ENCODE results near the gene TENM4.

The TENM4 gene

DNA sequence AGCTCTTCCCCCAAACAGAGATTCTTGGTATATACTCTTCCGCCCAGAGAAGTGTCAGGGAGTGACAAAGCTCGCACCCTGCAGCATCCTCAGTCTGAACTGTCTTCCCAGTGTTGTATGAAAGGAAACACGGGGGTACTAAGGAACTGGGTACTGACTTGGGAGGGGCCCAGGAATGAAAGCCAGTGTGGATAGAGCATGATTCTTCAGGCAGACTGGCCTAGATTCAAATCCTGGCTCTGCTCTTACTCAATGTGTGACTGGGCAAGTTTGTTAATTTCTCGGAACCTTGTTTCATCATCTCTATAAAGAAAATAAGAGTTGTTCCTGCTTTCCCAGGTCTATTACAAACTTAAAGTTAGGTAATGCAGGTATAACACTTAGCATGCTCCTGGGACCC is 600.2 kb downstream of the TENM4 start:
- TF ChIP-seq, protein P1, sequence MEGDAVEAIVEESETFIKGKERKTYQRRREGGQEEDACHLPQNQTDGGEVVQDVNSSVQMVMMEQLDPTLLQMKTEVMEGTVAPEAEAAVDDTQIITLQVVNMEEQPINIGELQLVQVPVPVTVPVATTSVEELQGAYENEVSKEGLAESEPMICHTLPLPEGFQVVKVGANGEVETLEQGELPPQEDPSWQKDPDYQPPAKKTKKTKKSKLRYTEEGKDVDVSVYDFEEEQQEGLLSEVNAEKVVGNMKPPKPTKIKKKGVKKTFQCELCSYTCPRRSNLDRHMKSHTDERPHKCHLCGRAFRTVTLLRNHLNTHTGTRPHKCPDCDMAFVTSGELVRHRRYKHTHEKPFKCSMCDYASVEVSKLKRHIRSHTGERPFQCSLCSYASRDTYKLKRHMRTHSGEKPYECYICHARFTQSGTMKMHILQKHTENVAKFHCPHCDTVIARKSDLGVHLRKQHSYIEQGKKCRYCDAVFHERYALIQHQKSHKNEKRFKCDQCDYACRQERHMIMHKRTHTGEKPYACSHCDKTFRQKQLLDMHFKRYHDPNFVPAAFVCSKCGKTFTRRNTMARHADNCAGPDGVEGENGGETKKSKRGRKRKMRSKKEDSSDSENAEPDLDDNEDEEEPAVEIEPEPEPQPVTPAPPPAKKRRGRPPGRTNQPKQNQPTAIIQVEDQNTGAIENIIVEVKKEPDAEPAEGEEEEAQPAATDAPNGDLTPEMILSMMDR (IDR thresholded peaks at IDR 0.05), result no peak
- peak overlapping the region in 1 of 2 donors; percentile 72 for H3K27ac ChIP-seq
- no peak for DNase-seq (ENCODE audit: low spot score)
- peak overlapping the region; percentile 13 for H3K4me3 ChIP-seq

DNA sequence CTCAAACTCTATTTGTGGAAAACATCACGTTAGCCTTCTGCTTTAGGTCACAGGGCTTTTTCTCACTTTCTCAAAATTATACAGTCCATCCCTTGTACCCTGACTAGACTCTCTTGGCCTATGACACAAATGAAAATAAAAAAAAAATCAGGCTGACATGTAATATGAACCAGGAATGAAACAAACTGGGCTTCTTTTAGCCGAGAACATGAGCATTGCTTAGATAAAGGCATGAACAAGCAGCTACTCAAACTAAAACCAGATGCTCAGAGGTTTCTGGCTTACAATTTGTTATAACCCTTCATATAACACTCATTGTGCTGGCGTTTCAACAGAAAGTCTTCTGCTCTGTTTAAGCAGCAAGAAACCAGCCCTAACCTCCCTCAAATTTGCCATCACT is 600.6 kb downstream of the TENM4 start:
- Histone ChIP-seq H3K27ac (peak overlapping the region in 1 of 2 donors; percentile 72), H3K4me3 (peak overlapping the region; percentile 13)
- TF ChIP-seq, protein P1 (IDR thresholded peaks at IDR 0.05), result no peak
- DNase-seq (ENCODE audit: low spot score), result no peak

DNA sequence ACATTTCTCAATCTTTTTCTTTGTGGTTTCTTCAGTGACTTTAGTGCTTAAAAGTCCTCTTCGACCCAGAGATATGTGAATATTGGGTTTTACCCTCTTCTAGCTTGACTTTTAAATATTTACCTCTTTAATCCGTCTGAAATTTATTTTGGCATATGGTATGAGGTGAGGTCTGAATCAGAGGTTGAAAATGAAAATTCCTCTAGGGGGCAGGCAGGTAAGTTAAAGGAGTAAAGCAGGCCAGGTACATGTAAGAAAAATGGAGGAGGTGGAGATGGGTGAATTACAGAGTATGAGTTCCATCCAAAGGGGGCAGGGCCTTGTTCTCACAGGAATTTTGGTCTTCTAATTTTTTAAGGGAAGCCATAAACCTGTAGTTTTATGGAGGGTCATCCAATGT is 602.4 kb downstream of the TENM4 start:
- DNase-seq (ENCODE audit: low spot score), result no peak
- H3K27ac ChIP-seq, result no peak overlapping the region

DNA sequence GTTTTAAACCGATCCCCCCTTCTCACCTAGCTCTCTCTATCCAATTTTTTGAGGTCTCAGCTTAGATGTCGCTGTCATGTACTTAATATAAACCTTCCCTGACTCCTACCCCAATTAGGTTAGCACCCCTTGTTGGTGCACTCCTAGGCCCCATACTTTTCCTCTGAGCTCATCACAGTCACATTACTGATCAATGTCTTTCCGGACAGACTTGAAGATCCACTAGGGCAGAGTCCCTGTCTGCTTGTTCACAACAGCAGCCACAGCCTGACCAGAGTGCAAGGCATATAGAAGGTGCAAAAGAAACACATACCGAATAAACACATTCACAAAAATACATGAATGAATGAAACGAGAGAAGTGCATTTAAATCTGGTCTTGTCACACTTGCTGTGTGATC is 605.2 kb downstream of the TENM4 start:
- TF ChIP-seq, protein P1 (IDR thresholded peaks at IDR 0.05), result no peak
- H3K4me3 ChIP-seq, result no peak overlapping the region
- H3K27ac ChIP-seq, result no peak overlapping the region
- no peak for DNase-seq (ENCODE audit: low spot score)

More for the DNA sequence above, 602.4 kb downstream of the TENM4 start:
- H3K4me3 ChIP-seq, result no peak overlapping the region
- TF ChIP-seq, protein P1 (IDR thresholded peaks at IDR 0.05), result no peak

DNA sequence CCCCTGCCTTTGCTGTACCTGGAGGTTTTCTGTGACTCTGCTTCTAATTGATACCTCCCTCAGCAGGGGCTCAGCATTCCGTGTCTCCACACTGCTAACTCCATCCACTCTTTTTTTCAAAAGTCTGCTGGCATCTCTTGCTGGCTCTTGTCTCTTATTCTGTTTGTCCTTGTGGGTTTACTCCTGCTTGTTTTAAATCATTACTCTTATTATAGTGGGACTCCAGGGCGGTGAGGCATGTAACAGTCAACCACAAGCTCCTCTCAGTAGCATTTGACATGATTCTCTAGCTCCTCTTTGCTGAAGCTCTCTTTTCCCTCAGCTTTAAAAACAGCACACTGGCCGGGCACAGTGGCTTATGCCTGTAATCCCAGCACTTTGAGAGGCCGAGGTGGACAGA is 605.9 kb downstream of the TENM4 start:
- no peak overlapping the region for H3K4me3 ChIP-seq
- no peak for DNase-seq (ENCODE audit: low spot score)

DNA sequence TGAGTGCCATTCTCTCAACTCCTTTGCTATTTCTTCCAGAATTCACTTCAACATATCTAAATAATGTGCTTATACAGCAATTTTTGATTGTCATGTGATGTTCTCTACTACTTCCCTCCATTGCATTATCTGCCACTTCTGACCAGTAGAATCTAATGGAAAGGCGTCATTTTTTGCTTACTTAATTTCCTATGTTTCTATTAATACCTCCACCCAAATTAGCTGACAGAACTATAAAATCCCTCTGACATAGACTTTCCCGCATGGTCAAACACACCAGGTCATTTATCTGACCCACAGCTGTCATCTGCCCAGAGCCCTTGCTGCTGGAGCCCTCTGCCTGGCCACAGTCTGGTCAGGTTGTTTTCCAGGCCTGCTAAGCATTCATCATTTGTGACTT is 607.6 kb downstream of the TENM4 start:
- no peak overlapping the region for H3K4me3 ChIP-seq
- H3K27ac ChIP-seq, result no peak overlapping the region
- TF ChIP-seq, protein P1 (IDR thresholded peaks at IDR 0.05), result no peak
- DNase-seq (ENCODE audit: low spot score), result no peak

More for the DNA sequence above, 605.9 kb downstream of the TENM4 start:
- TF ChIP-seq, protein P1 (IDR thresholded peaks at IDR 0.05), result no peak
- H3K27ac ChIP-seq, result no peak overlapping the region

DNA sequence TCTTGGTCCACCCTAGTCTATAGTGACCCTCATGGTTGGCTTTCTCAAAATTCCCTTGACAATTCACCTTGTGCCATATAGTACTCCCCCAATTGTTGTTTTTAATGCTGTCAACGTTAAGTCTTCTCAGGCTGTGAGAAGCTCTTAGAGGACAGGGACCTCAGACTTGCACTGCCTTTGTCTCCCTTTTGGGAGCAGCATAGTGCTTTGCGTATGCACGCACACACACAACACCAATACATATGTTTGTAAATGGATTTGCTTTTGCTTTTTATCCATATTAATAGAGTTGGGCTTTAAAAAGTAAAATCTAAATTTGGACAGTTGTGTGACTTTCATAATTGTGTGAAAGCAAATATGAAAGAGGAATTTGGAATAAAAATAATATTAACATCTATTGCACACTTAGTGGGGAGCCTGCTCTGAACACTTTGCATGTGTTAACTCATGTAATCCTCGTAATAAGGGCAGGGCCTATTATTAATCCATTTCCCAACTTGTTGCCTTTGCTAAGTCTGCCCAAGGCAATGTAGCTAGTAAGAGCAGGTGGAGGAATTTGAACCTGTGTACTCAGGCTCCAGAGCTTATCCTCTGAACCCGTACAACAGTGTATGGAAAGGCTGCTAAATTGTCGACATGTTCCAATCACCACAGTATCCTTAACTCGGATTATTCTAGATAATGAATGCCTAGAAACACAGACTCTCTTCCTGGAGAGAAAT is 608.4 kb downstream of the TENM4 start:
- Histone ChIP-seq H3K27ac (no peak overlapping the region), H3K4me3 (no peak overlapping the region)
- no peak for DNase-seq (ENCODE audit: low spot score)
- TF ChIP-seq, protein P1 (IDR thresholded peaks at IDR 0.05), result no peak
